ENCODE measurements around the gene ADGRV1.

The ADGRV1 gene

GRCh38 chr5:90562341-90562740 lies 3.7 kb downstream of the ADGRV1 start:
- no CpG with 5 or more reads among the region's 5 CpGs for WGBS (ENCODE audit: extremely low coverage, insufficient coverage, insufficient read length)
- no peaks in the 10 kb centered on the region for H3K36me3 ChIP-seq (ENCODE audit: control insufficient read depth in 1 of 2, insufficient read depth in 2 of 2, low read length in 2 of 2)
- no peak overlapping the region for H2AFZ ChIP-seq (ENCODE audit: insufficient read depth, low read length, poor library complexity)

GRCh38 chr5:90563108-90563507 lies 4.5 kb downstream of the ADGRV1 start:
- no peak overlapping the region for H3K23ac ChIP-seq (ENCODE audit: low read length)
- no peaks in the 10 kb centered on the region for H3K79me2 ChIP-seq (ENCODE audit: control insufficient read depth, insufficient read depth, low read length, poor library complexity)
- no peaks in the 10 kb centered on the region for H3K9me3 ChIP-seq (ENCODE audit: insufficient read depth, low read depth, low read length)
- no peak overlapping the region for H2AK5ac ChIP-seq (ENCODE audit: low read length)
- no peaks in the 10 kb centered on the region for H3K36me3 ChIP-seq (ENCODE audit: control insufficient read depth in 1 of 2, insufficient read depth in 2 of 2, low read length in 2 of 2)
- no peak overlapping the region for H2BK5ac ChIP-seq (ENCODE audit: low read depth, low read length, poor library complexity)
- H3K4ac ChIP-seq (ENCODE audit: low read depth, low read length) = no peak overlapping the region
- no peak overlapping the region for H4K12ac ChIP-seq (ENCODE audit: low read depth, low read length)
- no peak overlapping the region for H2BK120ac ChIP-seq (ENCODE audit: insufficient read depth, low read length, poor library complexity)
- no peak overlapping the region for H3K4me3 ChIP-seq (ENCODE audit: low read depth, low read length)
- no peak overlapping the region for H2AFZ ChIP-seq (ENCODE audit: insufficient read depth, low read length, poor library complexity)
- H3K27me3 ChIP-seq (ENCODE audit: insufficient read depth, low read length) = no peaks in the 10 kb centered on the region
- no peak overlapping the region for H3K4me2 ChIP-seq (ENCODE audit: low read length)
- no peak overlapping the region for H3K14ac ChIP-seq (ENCODE audit: low read length)
- H2BK12ac ChIP-seq (ENCODE audit: low read length) = no peak overlapping the region
- H4K91ac ChIP-seq (ENCODE audit: low read depth, low read length) = no peak overlapping the region
- H3K79me1 ChIP-seq (ENCODE audit: low read length) = no peaks in the 10 kb centered on the region
- no peak overlapping the region for H3K27ac ChIP-seq (ENCODE audit: low read depth, low read length)
- H3K9ac ChIP-seq (ENCODE audit: low read length) = no peak overlapping the region
- WGBS (ENCODE audit: extremely low coverage, insufficient coverage, insufficient read length) = no CpG with 5 or more reads among the region's 1 CpG
- H3K4me1 ChIP-seq (ENCODE audit: control insufficient read depth in 1 of 2, insufficient read depth in 2 of 2, low read length in 2 of 2) = peaks cover 0 to 2% of the 10 kb centered on the region in 2 experiments
- no peak overlapping the region for H4K8ac ChIP-seq (ENCODE audit: low read depth, low read length)
- H3K18ac ChIP-seq (ENCODE audit: low read length) = no peak overlapping the region
- DNase-seq = no peak

More at GRCh38 chr5:90562341-90562740, 3.7 kb downstream of the ADGRV1 start:
- H4K91ac ChIP-seq (ENCODE audit: low read depth, low read length) = no peak overlapping the region
- no peaks in the 10 kb centered on the region for H3K79me2 ChIP-seq (ENCODE audit: control insufficient read depth, insufficient read depth, low read length, poor library complexity)
- H2AK5ac ChIP-seq (ENCODE audit: low read length) = no peak overlapping the region
- H3K4me2 ChIP-seq (ENCODE audit: low read length) = no peak overlapping the region
- H2BK5ac ChIP-seq (ENCODE audit: low read depth, low read length, poor library complexity) = no peak overlapping the region
- H3K14ac ChIP-seq (ENCODE audit: low read length) = no peak overlapping the region
- DNase-seq = no peak
- H2BK12ac ChIP-seq (ENCODE audit: low read length) = no peak overlapping the region
- H3K79me1 ChIP-seq (ENCODE audit: low read length) = no peaks in the 10 kb centered on the region
- H3K4me3 ChIP-seq (ENCODE audit: low read depth, low read length) = no peak overlapping the region
- H3K4ac ChIP-seq (ENCODE audit: low read depth, low read length) = no peak overlapping the region
- H3K27ac ChIP-seq (ENCODE audit: low read depth, low read length) = no peak overlapping the region
- H3K23ac ChIP-seq (ENCODE audit: low read length) = no peak overlapping the region
- H4K12ac ChIP-seq (ENCODE audit: low read depth, low read length) = no peak overlapping the region
- no peaks in the 10 kb centered on the region for H3K9me3 ChIP-seq (ENCODE audit: insufficient read depth, low read depth, low read length)
- no peak overlapping the region for H4K8ac ChIP-seq (ENCODE audit: low read depth, low read length)
- no peak overlapping the region for H3K9ac ChIP-seq (ENCODE audit: low read length)
- H3K27me3 ChIP-seq (ENCODE audit: insufficient read depth, low read length) = no peaks in the 10 kb centered on the region
- H2BK120ac ChIP-seq (ENCODE audit: insufficient read depth, low read length, poor library complexity) = no peak overlapping the region
- no peak overlapping the region for H3K18ac ChIP-seq (ENCODE audit: low read length)
- peaks cover 0 to 2% of the 10 kb centered on the region in 2 experiments for H3K4me1 ChIP-seq (ENCODE audit: control insufficient read depth in 1 of 2, insufficient read depth in 2 of 2, low read length in 2 of 2)

GRCh38 chr5:90565491-90565890 lies 6.9 kb downstream of the ADGRV1 start:
- no peak overlapping the region for H3K14ac ChIP-seq (ENCODE audit: low read length)
- H2BK120ac ChIP-seq (ENCODE audit: insufficient read depth, low read length, poor library complexity) = no peak overlapping the region
- H3K27ac ChIP-seq (ENCODE audit: low read depth, low read length) = no peak overlapping the region
- H2BK5ac ChIP-seq (ENCODE audit: low read depth, low read length, poor library complexity) = no peak overlapping the region
- no peak for DNase-seq
- no peaks in the 10 kb centered on the region for H3K36me3 ChIP-seq (ENCODE audit: control insufficient read depth in 1 of 2, insufficient read depth in 2 of 2, low read length in 2 of 2)
- no peak overlapping the region for H3K9ac ChIP-seq (ENCODE audit: low read length)
- H2AK5ac ChIP-seq (ENCODE audit: low read length) = no peak overlapping the region
- H4K8ac ChIP-seq (ENCODE audit: low read depth, low read length) = no peak overlapping the region
- no peaks in the 10 kb centered on the region for H3K79me2 ChIP-seq (ENCODE audit: control insufficient read depth, insufficient read depth, low read length, poor library complexity)
- no peak overlapping the region for H3K4ac ChIP-seq (ENCODE audit: low read depth, low read length)
- no peak overlapping the region for H4K91ac ChIP-seq (ENCODE audit: low read depth, low read length)
- no peak overlapping the region for H2BK12ac ChIP-seq (ENCODE audit: low read length)
- no peaks in the 10 kb centered on the region for H3K4me1 ChIP-seq (ENCODE audit: control insufficient read depth in 1 of 2, insufficient read depth in 2 of 2, low read length in 2 of 2)
- H3K4me3 ChIP-seq (ENCODE audit: low read depth, low read length) = no peak overlapping the region
- H3K23ac ChIP-seq (ENCODE audit: low read length) = no peak overlapping the region
- no peaks in the 10 kb centered on the region for H3K9me3 ChIP-seq (ENCODE audit: insufficient read depth, low read depth, low read length)
- H3K79me1 ChIP-seq (ENCODE audit: low read length) = no peaks in the 10 kb centered on the region
- no CpG with 5 or more reads among the region's 3 CpGs for WGBS (ENCODE audit: extremely low coverage, insufficient coverage, insufficient read length)
- no peak overlapping the region for H4K12ac ChIP-seq (ENCODE audit: low read depth, low read length)
- no peak overlapping the region for H3K18ac ChIP-seq (ENCODE audit: low read length)
- H2AFZ ChIP-seq (ENCODE audit: insufficient read depth, low read length, poor library complexity) = no peak overlapping the region
- H3K27me3 ChIP-seq (ENCODE audit: insufficient read depth, low read length) = no peaks in the 10 kb centered on the region
- no peak overlapping the region for H3K4me2 ChIP-seq (ENCODE audit: low read length)

- no peak overlapping the region for H3K4me2 ChIP-seq (ENCODE audit: low read length)
- H2AK5ac ChIP-seq (ENCODE audit: low read length) = no peak overlapping the region
- H4K12ac ChIP-seq (ENCODE audit: low read depth, low read length) = no peak overlapping the region
- no peak overlapping the region for H2AFZ ChIP-seq (ENCODE audit: insufficient read depth, low read length, poor library complexity)
- no peak overlapping the region for H4K91ac ChIP-seq (ENCODE audit: low read depth, low read length)
- no CpG with 5 or more reads among the region's 1 CpG for WGBS (ENCODE audit: extremely low coverage, insufficient coverage, insufficient read length)
- no peak for DNase-seq
- H3K18ac ChIP-seq (ENCODE audit: low read length) = no peak overlapping the region
- no peak overlapping the region for H3K9ac ChIP-seq (ENCODE audit: low read length)
- no peak overlapping the region for H3K27ac ChIP-seq (ENCODE audit: low read depth, low read length)
- H3K79me2 ChIP-seq (ENCODE audit: control insufficient read depth, insufficient read depth, low read length, poor library complexity) = no peaks in the 10 kb centered on the region
- H3K14ac ChIP-seq (ENCODE audit: low read length) = no peak overlapping the region
- H2BK12ac ChIP-seq (ENCODE audit: low read length) = no peak overlapping the region
- H3K23ac ChIP-seq (ENCODE audit: low read length) = no peak overlapping the region
- H2BK120ac ChIP-seq (ENCODE audit: insufficient read depth, low read length, poor library complexity) = no peak overlapping the region
- no peak overlapping the region for H4K8ac ChIP-seq (ENCODE audit: low read depth, low read length)
- H3K27me3 ChIP-seq (ENCODE audit: insufficient read depth, low read length) = no peaks in the 10 kb centered on the region
- no peaks in the 10 kb centered on the region for H3K36me3 ChIP-seq (ENCODE audit: control insufficient read depth in 1 of 2, insufficient read depth in 2 of 2, low read length in 2 of 2)
- H3K9me3 ChIP-seq (ENCODE audit: insufficient read depth, low read depth, low read length) = no peaks in the 10 kb centered on the region
- no peaks in the 10 kb centered on the region for H3K79me1 ChIP-seq (ENCODE audit: low read length)
- no peaks in the 10 kb centered on the region for H3K4me1 ChIP-seq (ENCODE audit: control insufficient read depth in 1 of 2, insufficient read depth in 2 of 2, low read length in 2 of 2)
- H2BK5ac ChIP-seq (ENCODE audit: low read depth, low read length, poor library complexity) = no peak overlapping the region
- no peak overlapping the region for H3K4me3 ChIP-seq (ENCODE audit: low read depth, low read length)
- no peak overlapping the region for H3K4ac ChIP-seq (ENCODE audit: low read depth, low read length)
Observed at GRCh38 chr5:90569084-90569483, 10.5 kb downstream of the ADGRV1 start.

Data from trophoblast cell (in vitro differentiated cells and primary cell).